SK-N-SH treated with all-trans-retinoic acid at 6 μM for 48 hours (cell line): ENCODE data around the gene S100A6.

Experiments
- CREB5 ChIP-seq: fragments of 250-450 bp; sonication (Bioruptor Pico); IDR thresholded peaks from 2 replicates; pipeline ENCODE4 v1.5.1; 2020; ENCODE audit warnings: low read depth, mild to moderate bottlenecking, moderate library complexity
- CSDC2 ChIP-seq: fragments of 250-450 bp; sonication (Bioruptor Pico); IDR thresholded peaks from 2 replicates; pipeline ENCODE4 v1.5.0; 2020; ENCODE audit warnings: mild to moderate bottlenecking, moderate library complexity
- ISL1 ChIP-seq: fragments of 250-450 bp; sonication (Bioruptor Pico); IDR thresholded peaks from 2 replicates; pipeline ENCODE4 v2.1.2; 2022; ENCODE audit warnings: mild to moderate bottlenecking, moderate library complexity
- PATZ1 ChIP-seq: fragments of 250-450 bp; sonication (Bioruptor Pico); IDR thresholded peaks from 2 replicates; pipeline ENCODE4 v1.8.0; 2020; ENCODE audit warnings: mild to moderate bottlenecking, moderate library complexity, borderline replicate concordance
- PPARA ChIP-seq: fragments of 250-450 bp; sonication (Bioruptor Pico); IDR thresholded peaks from 2 replicates; pipeline ENCODE4 v1.5.0; 2020; ENCODE audit warnings: mild to moderate bottlenecking, borderline replicate concordance
- RARB ChIP-seq: fragments of 250-450 bp; sonication (Bioruptor Pico); IDR thresholded peaks from 2 replicates; pipeline ENCODE4 v1.8.0; 2021; ENCODE audit warnings: mild to moderate bottlenecking, moderate library complexity
- TCF4 ChIP-seq: fragments of 250-450 bp; sonication (Bioruptor Pico); IDR thresholded peaks from 2 replicates; pipeline ENCODE4 v1.8.0; 2021; ENCODE audit warnings: mild to moderate bottlenecking, moderate library complexity, borderline replicate concordance
- TOX ChIP-seq: fragments of 250-450 bp; sonication (Bioruptor Pico); IDR thresholded peaks from 2 replicates; pipeline ENCODE4 v1.8.0; 2021; ENCODE audit warnings: mild to moderate bottlenecking, moderate library complexity, borderline replicate concordance
- ZC3H10 ChIP-seq: fragments of 250-450 bp; sonication (Bioruptor Pico); IDR thresholded peaks from 2 replicates; pipeline ENCODE4 v1.5.1; 2021; ENCODE audit warnings: mild to moderate bottlenecking, moderate library complexity
- ZFP3 ChIP-seq: fragments of 250-450 bp; sonication (Bioruptor Pico); IDR thresholded peaks from 2 replicates; pipeline ENCODE4 v1.5.0; 2020; ENCODE audit warnings: mild to moderate bottlenecking, moderate library complexity
- ZFP30 ChIP-seq: fragments of 450-650 bp; formaldehyde crosslinking; IDR thresholded peaks from 2 replicates; pipeline ENCODE4 v1.5.0; 2022; ENCODE audit warnings: mild to moderate bottlenecking, moderate library complexity
- ZNF8 ChIP-seq: fragments of 450-650 bp; formaldehyde crosslinking; IDR thresholded peaks from 2 replicates; pipeline ENCODE4 v1.5.0; 2020; ENCODE audit warnings: mild to moderate bottlenecking, moderate library complexity
- TF ChIP-seq, protein P1 (sequence below): fragments of 250-450 bp; sonication (Bioruptor Pico); IDR thresholded peaks from 2 replicates; pipeline ENCODE4 v1.8.0; 2021; ENCODE audit warnings: low read depth, mild to moderate bottlenecking, moderate library complexity, borderline replicate concordance
- TF ChIP-seq, protein P2 (sequence below): fragments of 250-450 bp; sonication (Bioruptor Pico); IDR thresholded peaks from 2 replicates; pipeline ENCODE4 v1.5.1; 2021; ENCODE audit warnings: mild to moderate bottlenecking, moderate library complexity

DNA sequence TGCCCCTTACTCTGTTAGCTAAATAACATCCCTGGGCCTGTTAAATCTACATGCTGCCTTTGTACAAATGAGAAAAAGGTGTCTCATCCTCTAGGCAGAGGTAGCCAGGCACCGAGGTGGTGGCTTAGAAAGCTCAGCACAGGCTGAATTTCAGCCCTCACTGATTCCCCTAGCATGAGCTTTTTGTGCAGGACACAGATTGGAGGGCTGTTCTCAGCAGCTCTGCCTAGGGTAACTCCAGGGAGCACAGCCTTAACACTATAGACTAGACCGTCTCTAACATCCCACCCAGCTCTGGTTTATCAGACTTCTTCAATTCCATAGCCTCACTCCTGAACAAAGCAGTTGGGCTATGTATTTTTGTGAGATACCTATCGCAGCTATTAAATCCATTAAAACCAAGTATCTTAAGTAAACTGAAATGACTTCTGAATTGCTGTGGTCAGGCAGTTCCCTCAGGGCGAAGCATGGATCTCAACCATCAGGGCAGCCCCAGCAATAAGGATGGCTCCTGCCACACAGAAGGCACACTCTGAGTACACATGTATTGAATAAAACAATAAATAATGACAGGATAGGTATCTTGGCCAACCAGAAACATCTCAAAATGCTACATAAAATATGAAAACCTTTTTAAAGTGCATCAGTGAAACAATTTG is 14.8 kb downstream of the S100A6 start:
- TF ChIP-seq PATZ1 (CRISPR knock-in tag) (no peak), ZNF8 (CRISPR knock-in tag) (no peak), ZFP3 (CRISPR knock-in tag) (no peak), PPARA (CRISPR knock-in tag) (no peak), ISL1 (no peak), RARB (CRISPR knock-in tag) (no peak), TOX (CRISPR knock-in tag) (no peak), TCF4 (CRISPR knock-in tag) (no peak), CREB5 (CRISPR knock-in tag) (no peak), CSDC2 (no peak), ZFP30 (CRISPR knock-in tag) (no peak), ZC3H10 (no peak)
- TF ChIP-seq, protein P1, sequence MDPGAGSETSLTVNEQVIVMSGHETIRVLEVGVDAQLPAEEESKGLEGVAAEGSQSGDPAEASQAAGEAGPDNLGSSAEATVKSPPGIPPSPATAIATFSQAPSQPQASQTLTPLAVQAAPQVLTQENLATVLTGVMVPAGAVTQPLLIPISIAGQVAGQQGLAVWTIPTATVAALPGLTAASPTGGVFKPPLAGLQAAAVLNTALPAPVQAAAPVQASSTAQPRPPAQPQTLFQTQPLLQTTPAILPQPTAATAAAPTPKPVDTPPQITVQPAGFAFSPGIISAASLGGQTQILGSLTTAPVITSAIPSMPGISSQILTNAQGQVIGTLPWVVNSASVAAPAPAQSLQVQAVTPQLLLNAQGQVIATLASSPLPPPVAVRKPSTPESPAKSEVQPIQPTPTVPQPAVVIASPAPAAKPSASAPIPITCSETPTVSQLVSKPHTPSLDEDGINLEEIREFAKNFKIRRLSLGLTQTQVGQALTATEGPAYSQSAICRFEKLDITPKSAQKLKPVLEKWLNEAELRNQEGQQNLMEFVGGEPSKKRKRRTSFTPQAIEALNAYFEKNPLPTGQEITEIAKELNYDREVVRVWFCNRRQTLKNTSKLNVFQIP, result no peak
- TF ChIP-seq, protein P2, sequence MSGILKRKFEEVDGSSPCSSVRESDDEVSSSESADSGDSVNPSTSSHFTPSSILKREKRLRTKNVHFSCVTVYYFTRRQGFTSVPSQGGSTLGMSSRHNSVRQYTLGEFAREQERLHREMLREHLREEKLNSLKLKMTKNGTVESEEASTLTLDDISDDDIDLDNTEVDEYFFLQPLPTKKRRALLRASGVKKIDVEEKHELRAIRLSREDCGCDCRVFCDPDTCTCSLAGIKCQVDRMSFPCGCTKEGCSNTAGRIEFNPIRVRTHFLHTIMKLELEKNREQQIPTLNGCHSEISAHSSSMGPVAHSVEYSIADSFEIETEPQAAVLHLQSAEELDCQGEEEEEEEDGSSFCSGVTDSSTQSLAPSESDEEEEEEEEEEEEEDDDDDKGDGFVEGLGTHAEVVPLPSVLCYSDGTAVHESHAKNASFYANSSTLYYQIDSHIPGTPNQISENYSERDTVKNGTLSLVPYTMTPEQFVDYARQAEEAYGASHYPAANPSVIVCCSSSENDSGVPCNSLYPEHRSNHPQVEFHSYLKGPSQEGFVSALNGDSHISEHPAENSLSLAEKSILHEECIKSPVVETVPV (CRISPR knock-in tag), result no peak
